Upper lobe of left lung (tissue), 4 donors: ENCODE measurements around the gene TACC2.

ENCODE experiments used
- CTCF ChIP-seq, 6 experiments: fragments of 450-650 bp in 4 of 6; fragments of 200-600 bp in 2 of 6; sonication (generic) in 2 of 6; IDR thresholded peaks; one replicate each; pipeline ENCODE4 v1.5.1; 2016 to 2019; ENCODE audit warnings: antibody characterized with exemption in 6 of 6
- EP300 ChIP-seq, 4 donors: sonication (generic); formaldehyde crosslinking; IDR thresholded peaks; one replicate each; pipeline ENCODE4 v1.5.1; 2017; ENCODE audit warnings: antibody characterized with exemption in 4 of 4, control low read depth in 2 of 4
- POLR2A ChIP-seq, 4 donors: fragments of 450-650 bp; IDR thresholded peaks; one replicate each; pipeline ENCODE4 v1.5.1; 2016 to 2017; ENCODE audit warnings: antibody characterized with exemption in 4 of 4, mild to moderate bottlenecking in 2 of 4
- POLR2AphosphoS5 ChIP-seq, 2 donors: sonication (generic); formaldehyde crosslinking; IDR thresholded peaks; one replicate each; pipeline ENCODE4 v1.5.1; 2017; ENCODE audit warnings: antibody characterized with exemption in 2 of 2

GRCh38 chr10:122010405-122011050, 21.6 kb downstream of the TACC2 start:
- TF ChIP-seq POLR2A (IDR thresholded peaks at IDR 0.05): no peak
- TF ChIP-seq EP300 (IDR thresholded peaks at IDR 0.05): no peak
- TF ChIP-seq POLR2AphosphoS5 (IDR thresholded peaks at IDR 0.05): no peak
- no peak for TF ChIP-seq CTCF (IDR thresholded peaks at IDR 0.05)
